ENCODE data around the gene NRF1.

Gene NRF1

GRCh38 chr7:129769400-129769774, 157.9 kb downstream of the NRF1 start:
- H3K4me1 ChIP-seq (ENCODE audit: insufficient read depth, low read length, severe bottlenecking) = no peaks in the 10 kb centered on the region
- H3F3A ChIP-seq (ENCODE audit: insufficient read depth, low read length) = no peaks in the 10 kb centered on the region
- H3K9me2 ChIP-seq (ENCODE audit: low read depth, low read length) = no peaks in the 10 kb centered on the region
- no peak overlapping the region for H3K4me2 ChIP-seq (ENCODE audit: low read length)
- H3K4me3 ChIP-seq (ENCODE audit: low read depth, low read length, poor library complexity, severe bottlenecking) = no peak overlapping the region
- no peaks in the 10 kb centered on the region for H4K20me1 ChIP-seq (ENCODE audit: insufficient read depth, low read length)
- TF ChIP-seq CTCF (IDR thresholded peaks at IDR 0.05; ENCODE audit: low read length) = no peak
- no peak for TF ChIP-seq EZH2 (IDR thresholded peaks at IDR 0.05; ENCODE audit: borderline replicate concordance, low read length)
- no peaks in the 10 kb centered on the region for H3K9me3 ChIP-seq (ENCODE audit: low read length)
- H3K36me3 ChIP-seq (ENCODE audit: insufficient read depth, low read length) = no peaks in the 10 kb centered on the region
- H3K9ac ChIP-seq (ENCODE audit: low read length) = no peak overlapping the region
- no peak overlapping the region for H3K27ac ChIP-seq (ENCODE audit: low read depth, low read length, poor library complexity, severe bottlenecking)
- H2AFZ ChIP-seq (ENCODE audit: low read length) = no peak overlapping the region
- H3K27me3 ChIP-seq (ENCODE audit: insufficient read depth, low read length) = 0 out of 2 replicates have a peak, but pooled peaks cover 6% of the 10 kb centered on the region
- H3K79me2 ChIP-seq (ENCODE audit: insufficient read depth, low read length) = no peaks in the 10 kb centered on the region

DNA sequence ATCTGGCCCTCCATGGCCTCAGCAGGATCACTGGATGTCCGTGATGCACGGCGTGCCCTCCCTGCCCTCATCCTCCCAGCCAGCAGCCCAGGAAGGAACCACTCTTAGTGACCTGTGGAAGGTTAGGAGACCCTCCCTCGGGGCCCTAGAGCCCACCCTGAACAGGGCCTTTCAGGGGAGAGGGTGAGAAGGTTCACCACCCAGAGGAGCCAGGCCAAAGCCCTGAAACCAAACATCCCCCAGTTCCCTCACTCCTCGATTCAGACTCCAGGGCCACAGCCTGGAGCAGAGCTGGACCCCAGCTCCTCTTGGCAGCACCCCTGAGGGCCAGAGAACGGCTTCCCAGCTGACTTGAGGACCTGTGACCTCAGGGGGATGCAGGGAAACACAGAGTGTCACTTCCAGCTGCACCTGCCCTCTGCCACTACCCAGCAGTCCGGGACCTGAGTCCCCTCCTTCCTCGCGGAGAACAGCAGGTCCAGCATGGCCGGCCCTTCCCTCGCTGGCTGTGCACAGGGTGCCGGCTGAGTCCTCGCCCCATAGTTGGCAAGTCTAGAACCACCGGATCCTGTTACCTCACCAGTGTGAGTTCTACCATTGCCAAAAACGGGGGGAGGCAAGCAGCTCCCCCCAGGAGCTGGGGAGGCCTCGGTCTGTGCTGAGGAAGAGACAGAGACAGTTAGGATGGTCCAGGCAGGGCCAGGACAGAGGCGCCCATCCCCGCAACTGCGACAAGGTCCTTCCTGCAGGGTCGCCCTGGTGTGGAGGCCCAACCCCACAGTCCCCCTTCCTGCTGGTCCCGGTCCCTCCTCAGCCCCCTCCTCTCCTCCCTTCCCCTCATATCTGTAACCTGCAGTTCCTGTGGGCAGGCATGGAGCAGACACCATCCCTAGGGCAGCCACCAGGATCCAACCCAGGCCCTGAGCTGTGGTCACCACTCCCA, 158.6 kb downstream of the NRF1 start:
- H2AFZ ChIP-seq (ENCODE audit: low read length) = no peak overlapping the region
- H3K4me3 ChIP-seq (ENCODE audit: low read depth, low read length, poor library complexity, severe bottlenecking) = no peak overlapping the region
- H3K27ac ChIP-seq (ENCODE audit: low read depth, low read length, poor library complexity, severe bottlenecking) = no peak overlapping the region
- no peaks in the 10 kb centered on the region for H3K9me3 ChIP-seq (ENCODE audit: low read length)
- no peaks in the 10 kb centered on the region for H4K20me1 ChIP-seq (ENCODE audit: insufficient read depth, low read length)
- no peaks in the 10 kb centered on the region for H3K79me2 ChIP-seq (ENCODE audit: insufficient read depth, low read length)
- no peaks in the 10 kb centered on the region for H3K36me3 ChIP-seq (ENCODE audit: insufficient read depth, low read length)
- H3K9me2 ChIP-seq (ENCODE audit: low read depth, low read length) = no peaks in the 10 kb centered on the region
- no peak for TF ChIP-seq CTCF (IDR thresholded peaks at IDR 0.05; ENCODE audit: low read length)
- TF ChIP-seq EZH2 (IDR thresholded peaks at IDR 0.05; ENCODE audit: borderline replicate concordance, low read length) = no peak
- H3K4me1 ChIP-seq (ENCODE audit: insufficient read depth, low read length, severe bottlenecking) = no peaks in the 10 kb centered on the region
- H3K4me2 ChIP-seq (ENCODE audit: low read length) = no peak overlapping the region
- no peaks in the 10 kb centered on the region for H3F3A ChIP-seq (ENCODE audit: insufficient read depth, low read length)
- H3K9ac ChIP-seq (ENCODE audit: low read length) = no peak overlapping the region
- 0 out of 2 replicates have a peak, but pooled peaks cover 6% of the 10 kb centered on the region for H3K27me3 ChIP-seq (ENCODE audit: insufficient read depth, low read length)

- TF ChIP-seq EZH2 (IDR thresholded peaks at IDR 0.05; ENCODE audit: borderline replicate concordance, low read length) (no peak), CTCF (IDR thresholded peaks at IDR 0.05; ENCODE audit: low read length) (no peak)
- no peak overlapping the region for H3K4me2 ChIP-seq (ENCODE audit: low read length)
- H3K9ac ChIP-seq (ENCODE audit: low read length) = no peak overlapping the region
- no peaks in the 10 kb centered on the region for H3F3A ChIP-seq (ENCODE audit: insufficient read depth, low read length)
- no peaks in the 10 kb centered on the region for H3K9me3 ChIP-seq (ENCODE audit: low read length)
- no peaks in the 10 kb centered on the region for H3K79me2 ChIP-seq (ENCODE audit: insufficient read depth, low read length)
- no peaks in the 10 kb centered on the region for H3K4me1 ChIP-seq (ENCODE audit: insufficient read depth, low read length, severe bottlenecking)
- no peaks in the 10 kb centered on the region for H4K20me1 ChIP-seq (ENCODE audit: insufficient read depth, low read length)
- no peaks in the 10 kb centered on the region for H3K36me3 ChIP-seq (ENCODE audit: insufficient read depth, low read length)
- H3K27ac ChIP-seq (ENCODE audit: low read depth, low read length, poor library complexity, severe bottlenecking) = no peak overlapping the region
- no peak overlapping the region for H2AFZ ChIP-seq (ENCODE audit: low read length)
- no peak overlapping the region for H3K4me3 ChIP-seq (ENCODE audit: low read depth, low read length, poor library complexity, severe bottlenecking)
- no peaks in the 10 kb centered on the region for H3K9me2 ChIP-seq (ENCODE audit: low read depth, low read length)
- H3K27me3 ChIP-seq (ENCODE audit: insufficient read depth, low read length) = 0 out of 2 replicates have a peak, but pooled peaks cover 6% of the 10 kb centered on the region
These were observed 159.8 kb downstream of the NRF1 start for GRCh38 chr7:129771201-129771927.
